Sigmoid colon (tissue), 7 donors: ENCODE data around the gene RNF225. TPM values are rescaled to one million over a fixed set of nuclear protein-coding genes. Genes with fewer than 3 reads are reported as not detected.
"Not testable (repeated sequence)": the region's sequence is repeated elsewhere in the genome, so short reads cannot be mapped to it uniquely, and the experiment has no call there.

Experiments used
- DNase-seq: peaks from one replicate; pipeline ENCODE4 v3.0.0-alpha.2; 2019
- H3K27ac ChIP-seq, 4 donors: fragments of 200-600 bp; sonication (generic); one replicate each; pipeline ENCODE4 v1.5.1; 2016 to 2019; ENCODE audit warnings: mild to moderate bottlenecking in 1 of 4
- H3K27me3 ChIP-seq, 3 donors: fragments of 200-600 bp; sonication (generic); one replicate each; pipeline ENCODE4 v1.5.1; 2019; ENCODE audit warnings: mild to moderate bottlenecking in 1 of 3
- H3K36me3 ChIP-seq, 4 donors: fragments of 200-600 bp; sonication (generic); one replicate each; pipeline ENCODE4 v1.5.1; 2016 to 2019
- H3K4me1 ChIP-seq, 4 donors: fragments of 200-600 bp; sonication (generic); one replicate each; pipeline ENCODE4 v1.5.1; 2017 to 2019
- H3K4me3 ChIP-seq, 4 donors: fragments of 200-600 bp; sonication (generic); one replicate each; pipeline ENCODE4 v1.5.1; 2017 to 2019; ENCODE audit warnings: mild to moderate bottlenecking in 2 of 4, moderate library complexity in 1 of 4
- H3K9me3 ChIP-seq, 4 donors: fragments of 200-600 bp in 3 of 4; sonication (generic) in 3 of 4; one replicate each; pipeline versions ENCODE4 v1.5.1 to v1.6.1; 2013 to 2019
- EP300 ChIP-seq, 4 donors: sonication (generic); formaldehyde crosslinking; IDR thresholded peaks; one replicate each; pipeline ENCODE4 v1.6.1; 2017; ENCODE audit warnings: antibody characterized with exemption in 4 of 4
- POLR2A ChIP-seq, 2 donors: fragments of 450-650 bp; IDR thresholded peaks; one replicate each; pipeline ENCODE4 v1.6.1; 2016; ENCODE audit warnings: antibody characterized with exemption in 2 of 2, mild to moderate bottlenecking in 2 of 2, moderate library complexity in 2 of 2
- POLR2AphosphoS5 ChIP-seq, 4 donors: sonication (generic); formaldehyde crosslinking; IDR thresholded peaks; one replicate each; pipeline ENCODE4 v1.6.1; 2017; ENCODE audit warnings: antibody characterized with exemption in 4 of 4
- WGBS, 2 donors: extraction: QIAGEN DNeasy Blood & Tissue Kit; methylation state at CpG; one replicate each; pipeline ENCODE4 v1.1.7; 2013; 5-methylcytosine and 5-hydroxymethylcytosine counted together
- intact Hi-C: fragments of 100-400 bp; cut with DNase I; formaldehyde crosslinking; loops from one replicate; pipeline ENCODE4 v1.15.1; 2023
- polyA plus RNA-seq, 3 donors: library from polyadenylated mRNA; stranded (reverse); fragments of 200-250 nt; gene quantifications; one replicate each; pipeline ENCODE4 v1.2.3, GENCODE V29; 2013
- total RNA-seq, 4 donors: library from RNA; depleted of rRNA; stranded (reverse); fragments of >200 nt; gene quantifications; one replicate each; pipeline ENCODE4 v1.1.0, GENCODE V29; 2016
- TF ChIP-seq, protein P1 (sequence below), 4 experiments: fragments of 450-650 bp in 3 of 4; fragments of 200-600 bp in 1 of 4; IDR thresholded peaks; one replicate each; pipeline ENCODE4 v1.5.1; 2016 to 2019; ENCODE audit warnings: antibody characterized with exemption in 4 of 4, mild to moderate bottlenecking in 3 of 4, moderate library complexity in 2 of 4
- donor health status: healthy with polysubstance abuse.
- donor health status: Bipolar disorder and iron deficiency.
- donor health status: healthy.

Gene RNF225
- not detected for total RNA-seq
- polyA plus RNA-seq, result under 1 TPM in 1 of 3 donors, not detected in 2; 0.07 TPM

DNA sequence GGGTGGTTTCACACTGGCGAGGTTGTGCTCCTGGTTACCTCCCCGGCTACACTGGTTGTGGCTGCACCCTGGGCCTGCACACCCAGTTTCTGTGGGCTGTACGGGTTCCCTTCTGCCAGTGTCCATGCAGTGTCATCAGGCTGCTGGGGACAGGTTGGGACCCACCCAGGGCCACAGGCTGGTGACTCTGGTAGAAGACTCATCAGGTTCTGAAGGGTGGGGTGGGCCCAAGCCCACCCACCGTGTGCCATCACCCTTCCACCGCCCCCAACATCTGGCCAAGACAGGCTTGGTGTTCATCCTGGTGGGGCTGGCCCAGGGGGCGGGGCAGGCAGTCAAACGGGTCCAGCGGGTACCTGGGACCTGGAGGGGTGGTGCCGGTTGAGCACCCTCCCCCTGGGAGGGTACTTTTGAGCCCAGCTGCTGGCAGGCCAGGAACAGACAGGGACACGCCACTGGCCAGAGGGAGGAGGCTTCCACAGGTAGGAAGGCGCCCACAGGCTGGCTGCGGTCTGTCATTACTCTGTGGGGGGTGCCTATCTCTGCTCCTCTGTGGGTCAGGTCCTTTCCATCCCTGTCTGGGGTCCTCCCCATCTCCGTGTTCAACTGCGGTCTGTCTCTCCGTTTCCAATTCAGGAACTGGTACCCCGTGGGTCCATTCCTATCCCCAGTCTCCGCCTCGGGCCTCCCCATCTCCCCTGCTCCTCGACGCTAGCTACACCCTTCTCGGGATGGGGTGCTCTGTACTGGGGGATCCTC is at the start of gene RNF225:
Gene RNF225, plus strand, starts transcription at position 437 of the 759 bp plus-strand sequence. CDS start 434 bp downstream, outside the sequence.
- no peak within 1 kb of the TSS for H3K27ac ChIP-seq
- peaks cover 0 to 49% (median 29%) of the 10 kb centered on the region in 4 donors for H3K36me3 ChIP-seq
- H3K4me1 ChIP-seq, result peaks cover 0 to 18% (median 14%) of the 10 kb centered on the region in 4 donors
- no peaks in the 10 kb centered on the region for H3K9me3 ChIP-seq
- peak in 1 of 4 donors; percentile 6 for TF ChIP-seq POLR2AphosphoS5 (IDR thresholded peaks at IDR 0.05)
- TF ChIP-seq, protein P1, sequence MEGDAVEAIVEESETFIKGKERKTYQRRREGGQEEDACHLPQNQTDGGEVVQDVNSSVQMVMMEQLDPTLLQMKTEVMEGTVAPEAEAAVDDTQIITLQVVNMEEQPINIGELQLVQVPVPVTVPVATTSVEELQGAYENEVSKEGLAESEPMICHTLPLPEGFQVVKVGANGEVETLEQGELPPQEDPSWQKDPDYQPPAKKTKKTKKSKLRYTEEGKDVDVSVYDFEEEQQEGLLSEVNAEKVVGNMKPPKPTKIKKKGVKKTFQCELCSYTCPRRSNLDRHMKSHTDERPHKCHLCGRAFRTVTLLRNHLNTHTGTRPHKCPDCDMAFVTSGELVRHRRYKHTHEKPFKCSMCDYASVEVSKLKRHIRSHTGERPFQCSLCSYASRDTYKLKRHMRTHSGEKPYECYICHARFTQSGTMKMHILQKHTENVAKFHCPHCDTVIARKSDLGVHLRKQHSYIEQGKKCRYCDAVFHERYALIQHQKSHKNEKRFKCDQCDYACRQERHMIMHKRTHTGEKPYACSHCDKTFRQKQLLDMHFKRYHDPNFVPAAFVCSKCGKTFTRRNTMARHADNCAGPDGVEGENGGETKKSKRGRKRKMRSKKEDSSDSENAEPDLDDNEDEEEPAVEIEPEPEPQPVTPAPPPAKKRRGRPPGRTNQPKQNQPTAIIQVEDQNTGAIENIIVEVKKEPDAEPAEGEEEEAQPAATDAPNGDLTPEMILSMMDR (IDR thresholded peaks at IDR 0.05), result no peak
- peaks cover 9 to 31% (median 26%) of the 10 kb centered on the region in 3 donors for H3K27me3 ChIP-seq
- no peak within 1 kb of the TSS for H3K4me3 ChIP-seq
- 25 to 42% methylated on average over 21 of the region's 21 CpGs for WGBS, 2 donors
- DNase-seq, result no peak
- intact Hi-C loops, result no loop called here

DNA sequence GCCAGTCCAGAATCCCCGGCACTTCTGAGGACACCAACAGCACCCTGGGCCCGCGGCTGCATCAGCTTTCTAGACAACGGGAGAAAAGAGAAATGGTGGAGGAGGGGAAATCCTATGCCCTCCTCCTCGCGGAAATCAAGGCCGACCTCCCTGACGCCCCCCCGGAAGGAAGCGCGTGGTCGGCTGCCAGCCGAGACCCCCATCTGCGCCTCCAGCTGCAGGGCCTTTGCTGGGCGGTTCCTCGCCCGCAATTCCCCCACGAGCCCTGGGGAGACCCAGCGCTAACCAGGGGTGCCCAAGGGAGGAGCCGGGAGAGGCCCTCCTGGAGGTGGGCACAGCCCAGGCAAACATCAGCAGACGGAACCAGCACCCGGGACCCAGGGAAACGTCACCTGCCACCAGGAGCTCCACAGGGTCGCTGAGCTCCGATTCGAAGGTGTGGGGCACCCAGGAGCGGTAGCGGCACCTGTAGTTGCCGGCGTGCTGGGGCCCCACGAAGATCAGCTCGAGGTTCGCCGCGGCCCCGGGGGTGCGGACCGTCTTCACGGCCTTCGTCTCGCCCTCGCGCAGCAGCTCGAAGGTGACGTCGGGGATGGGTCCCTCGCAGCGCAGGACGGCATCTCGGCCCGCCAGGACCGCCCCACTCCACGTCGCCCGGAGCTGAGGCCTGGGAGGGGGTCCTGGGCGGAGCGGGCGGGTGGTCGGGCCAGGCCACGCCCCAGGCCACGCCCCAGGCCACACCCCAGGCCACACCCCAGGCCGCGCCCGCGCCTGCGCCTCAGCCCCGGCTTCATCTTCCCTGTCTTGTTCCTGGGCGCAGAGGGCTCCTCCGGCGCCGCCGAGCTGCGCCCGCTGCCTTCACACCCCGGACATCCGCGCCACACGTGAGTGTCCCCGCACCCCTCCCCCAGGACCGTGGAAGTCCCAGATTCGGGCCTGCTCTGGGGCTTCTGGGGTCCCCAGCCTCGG is 48.2 kb upstream of the RNF225 start:
- TF ChIP-seq EP300 (IDR thresholded peaks at IDR 0.05) (no peak), POLR2AphosphoS5 (IDR thresholded peaks at IDR 0.05) (peak in 3 of 4 donors; percentile 9 to 61 (median 56))
- no peaks in the 10 kb centered on the region for H3K9me3 ChIP-seq
- H3K4me1 ChIP-seq, result peaks cover 0 to 17% (median 12%) of the 10 kb centered on the region in 4 donors
- intact Hi-C loops, result no loop called here
- peak; percentile 73 for DNase-seq
- peak overlapping the region; percentile 29 to 50 (median 42) for H3K4me3 ChIP-seq
- 2 to 13% methylated on average over 82 of the region's 82 CpGs for WGBS, 2 donors
- peak overlapping the region; percentile 30 to 79 (median 63) for H3K27ac ChIP-seq
- peaks cover 30 to 73% (median 64%) of the 10 kb centered on the region in 3 donors for H3K27me3 ChIP-seq
- no peaks in the 10 kb centered on the region for H3K36me3 ChIP-seq

DNA sequence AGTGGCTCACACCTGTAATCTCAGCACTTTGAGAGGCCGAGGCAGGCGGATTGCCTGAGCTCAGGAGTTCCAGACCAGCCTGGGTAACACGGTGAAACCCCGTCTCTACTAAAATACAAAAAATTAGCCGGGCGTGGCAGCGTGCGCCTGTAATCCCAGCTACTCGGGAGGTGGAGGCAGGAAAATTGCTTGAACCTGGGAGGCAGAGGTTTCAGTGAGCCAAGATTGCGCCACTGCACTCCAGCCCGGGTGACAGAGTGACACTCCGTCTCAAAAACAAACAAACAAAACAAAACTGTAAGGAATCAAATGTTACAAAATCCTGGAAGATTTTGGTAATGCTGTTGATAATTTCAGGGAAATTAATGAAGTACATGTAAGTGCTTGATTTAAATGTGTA is 47.4 kb upstream of the RNF225 start:
- intact Hi-C loops, DNase-seq: not testable (repeated sequence)

DNA sequence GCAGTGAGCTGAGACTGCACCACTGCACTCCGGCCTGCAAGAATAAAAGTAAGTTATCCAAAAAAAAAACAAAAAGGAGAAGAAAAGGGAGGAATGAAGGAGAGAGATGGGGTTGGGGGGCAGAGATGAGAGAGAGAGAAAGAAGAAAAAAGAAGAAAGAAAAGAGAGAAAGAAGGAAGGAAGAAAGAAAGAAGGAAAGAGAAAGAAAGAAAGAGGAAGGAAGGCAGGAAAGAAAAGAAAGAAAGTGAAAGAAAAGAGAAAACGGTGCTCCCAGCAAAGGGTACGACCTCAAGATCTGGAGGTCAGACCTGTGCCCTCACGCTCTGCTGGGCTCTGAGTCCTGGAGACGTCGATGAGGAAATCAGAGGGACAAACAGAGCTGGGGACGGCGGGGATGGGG is 45.9 kb upstream of the RNF225 start:
- H3K36me3 ChIP-seq, result no peaks in the 10 kb centered on the region
- H3K4me1 ChIP-seq, result peaks cover 0 to 17% (median 12%) of the 10 kb centered on the region in 4 donors
- H3K27ac ChIP-seq, result no peak overlapping the region
- intact Hi-C loops, result no loop called here
- WGBS, 2 donors, result 40 to 42% methylated on average over 8 of the region's 8 CpGs
- no peak for TF ChIP-seq EP300 (IDR thresholded peaks at IDR 0.05)
- no peak for TF ChIP-seq POLR2AphosphoS5 (IDR thresholded peaks at IDR 0.05)
- no peak for TF ChIP-seq POLR2A (IDR thresholded peaks at IDR 0.05)
- TF ChIP-seq, protein P1 (IDR thresholded peaks at IDR 0.05), result no peak
- no peak for DNase-seq
- no peaks in the 10 kb centered on the region for H3K9me3 ChIP-seq
- no peak overlapping the region for H3K4me3 ChIP-seq
- peaks cover 37 to 96% (median 87%) of the 10 kb centered on the region in 3 donors for H3K27me3 ChIP-seq

More for the DNA sequence above, 47.4 kb upstream of the RNF225 start:
- Histone ChIP-seq H3K27ac (peak overlapping the region in 2 of 4 donors; percentile 21 to 60), H3K27me3 (peaks cover 37 to 81% (median 72%) of the 10 kb centered on the region in 3 donors), H3K4me1 (peaks cover 0 to 17% (median 12%) of the 10 kb centered on the region in 4 donors), H3K4me3 (peak overlapping the region; percentile 12 to 50 (median 42))
- H3K36me3 ChIP-seq, H3K9me3 ChIP-seq: not testable (repeated sequence)
- WGBS, 2 donors, result 28 to 29% methylated on average over 12 of the region's 12 CpGs

DNA sequence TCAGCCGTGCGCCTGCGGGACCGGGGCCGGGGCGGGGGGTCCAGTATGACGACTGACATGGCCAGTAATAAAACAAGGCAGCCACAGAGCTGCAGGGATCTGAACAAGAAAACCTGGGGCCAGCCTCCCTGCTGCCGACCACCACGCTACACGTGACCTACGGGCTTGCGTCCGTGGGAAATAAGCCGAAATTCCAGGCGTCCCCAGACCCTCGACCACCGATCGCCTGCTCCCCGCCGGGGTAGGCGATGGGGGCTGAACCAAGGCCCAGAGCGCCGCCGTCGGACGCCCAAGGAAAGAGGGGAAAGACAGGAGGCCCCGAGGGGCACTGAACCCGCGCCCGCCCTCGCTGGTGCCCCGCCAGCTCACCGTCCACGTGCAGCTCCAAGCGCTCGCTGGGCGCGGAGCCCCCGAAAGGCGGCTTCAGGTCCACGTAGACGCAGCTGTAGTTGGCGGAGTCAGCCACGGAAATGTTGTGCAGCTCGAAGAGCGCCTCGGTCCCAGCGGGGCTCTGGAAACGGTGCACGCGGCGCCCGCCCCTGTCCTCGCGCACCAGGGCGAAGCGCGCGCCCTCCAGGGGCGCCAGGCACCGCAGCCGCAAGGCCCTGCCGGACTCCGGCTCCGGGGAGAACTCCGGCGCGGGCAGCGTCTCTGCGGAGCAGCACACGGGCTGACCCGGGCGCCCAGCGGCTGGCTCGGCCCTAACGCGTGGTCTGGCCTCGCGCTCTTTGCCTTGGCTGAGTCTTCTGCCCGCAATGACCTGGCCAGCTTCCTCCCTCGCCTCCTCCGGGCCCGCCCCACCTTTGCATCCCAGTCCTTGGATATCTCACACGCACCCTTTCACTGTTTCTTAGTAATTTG is 45.2 kb upstream of the RNF225 start:
- TF ChIP-seq POLR2AphosphoS5 (IDR thresholded peaks at IDR 0.05), result no peak
- TF ChIP-seq POLR2A (IDR thresholded peaks at IDR 0.05), result no peak
- no peak for TF ChIP-seq EP300 (IDR thresholded peaks at IDR 0.05)
- TF ChIP-seq, protein P1 (IDR thresholded peaks at IDR 0.05), result no peak
- intact Hi-C loops, result no loop called here
- Histone ChIP-seq H3K9me3 (no peaks in the 10 kb centered on the region), H3K4me3 (peak overlapping the region in 1 of 4 donors; percentile 7), H3K36me3 (no peaks in the 10 kb centered on the region), H3K27me3 (peaks cover 37 to 100% (median 94%) of the 10 kb centered on the region in 3 donors), H3K4me1 (peaks cover 0 to 17% (median 12%) of the 10 kb centered on the region in 4 donors), H3K27ac (no peak overlapping the region)
- WGBS, 2 donors, result 21 to 28% methylated on average over 84 of the region's 84 CpGs
- DNase-seq, result no peak
